ENCODE measurements around the gene BNIP3.

The BNIP3 gene

GRCh38 chr10:131949041-131949862 lies 32.5 kb downstream of the BNIP3 start:
- no peak for DNase-seq (ENCODE audit: low spot score)

- DNase-seq (ENCODE audit: low spot score), result no peak
Measured at GRCh38 chr10:131948501-131948900, 33.2 kb downstream of the BNIP3 start.

GRCh38 chr10:131947631-131948347 lies 33.9 kb downstream of the BNIP3 start:
- no peak for DNase-seq (ENCODE audit: low spot score)

GRCh38 chr10:131946880-131947279 lies 34.8 kb downstream of the BNIP3 start:
- DNase-seq (ENCODE audit: low spot score), result no peak

GRCh38 chr10:131946321-131946751 lies 35.4 kb downstream of the BNIP3 start:
- DNase-seq (ENCODE audit: low spot score), result no peak

GRCh38 chr10:131944976-131945695 lies 36.6 kb downstream of the BNIP3 start:
- no peak for DNase-seq (ENCODE audit: low spot score)

GRCh38 chr10:131944412-131944811 lies 37.3 kb downstream of the BNIP3 start:
- no peak for DNase-seq (ENCODE audit: low spot score)

- DNase-seq (ENCODE audit: low spot score), result no peak
Measured at GRCh38 chr10:131943021-131943814, 38.5 kb downstream of the BNIP3 start.

- DNase-seq (ENCODE audit: low spot score), result no peak
Measured at GRCh38 chr10:131942455-131942854, 39.3 kb downstream of the BNIP3 start.

- no peak for DNase-seq (ENCODE audit: low spot score)
Measured at GRCh38 chr10:131938681-131939080, 43.0 kb downstream of the BNIP3 start.

GRCh38 chr10:131937836-131938235 lies 43.9 kb downstream of the BNIP3 start:
- no peak for DNase-seq (ENCODE audit: low spot score)

- DNase-seq (ENCODE audit: low spot score), result no peak
Measured at GRCh38 chr10:131936736-131937135, 45.0 kb downstream of the BNIP3 start.

- DNase-seq (ENCODE audit: low spot score), result no peak
Measured at GRCh38 chr10:131936294-131936693, 45.4 kb downstream of the BNIP3 start.

- no peak for DNase-seq (ENCODE audit: low spot score)
Measured at GRCh38 chr10:131935260-131935659, 46.5 kb downstream of the BNIP3 start.

GRCh38 chr10:131934769-131935168 lies 47.0 kb downstream of the BNIP3 start:
- DNase-seq (ENCODE audit: low spot score), result no peak

- no peak for DNase-seq (ENCODE audit: low spot score)
Measured at GRCh38 chr10:131933696-131934086, 48.0 kb downstream of the BNIP3 start.

- no peak for DNase-seq (ENCODE audit: low spot score)
Measured at GRCh38 chr10:131933016-131933695, 48.6 kb downstream of the BNIP3 start.

GRCh38 chr10:131931981-131932380 lies 49.7 kb downstream of the BNIP3 start:
- DNase-seq (ENCODE audit: low spot score), result no peak

- no peak for DNase-seq (ENCODE audit: low spot score)
Measured at GRCh38 chr10:131930586-131931330, 51.0 kb downstream of the BNIP3 start.

- no peak for DNase-seq (ENCODE audit: low spot score)
Measured at GRCh38 chr10:131930150-131930549, 51.6 kb downstream of the BNIP3 start.

Measured in activated CD4-positive, alpha-beta T cell treated with anti-CD3 and anti-CD28 coated beads, Interleukin-2, Interleukin-4, amounts not matched to agents 100 ng/mL and 50 ng/mL, durations not matched to agents 16 hours and 8 hours (primary cell).